ENCODE results near the gene TPPP3. TPM values are rescaled to one million over a fixed set of nuclear protein-coding genes. Genes with fewer than 3 reads are reported as not detected.
A peak's percentile ranks its signal among the peaks of the same experiment; 100 is the strongest.

The TPPP3 gene
- total and polyA plus RNA-seq, 3 donors from 2014 or later: 9.5 to 67.6 (median 17.5) TPM

GRCh38 chr16:67392301-67393059 is 818 bp downstream of the TPPP3 start:
- no peak for TF ChIP-seq CTCF (IDR thresholded peaks at IDR 0.05)
- Histone ChIP-seq H3K9me3 (no peaks in the 10 kb centered on the region), H3K36me3 (ENCODE audit: low read depth, missing control alignments) (no peaks in the 10 kb centered on the region), H3K27me3 (no peaks in the 10 kb centered on the region), H3K4me3 (peak overlapping the region in 1 of 2 donors; percentile 41), H3K27ac (no peak overlapping the region), H3K4me1 (peaks cover 30% of the 10 kb centered on the region)
- intact Hi-C loops (cut with DNase I; ENCODE audit: low total_unique reads): no loop called here
- no peak for DNase-seq
- WGBS, 2 donors: 78 to 80% methylated on average over 16 to 18 of the region's 18 CpGs

- H3K36me3 ChIP-seq (ENCODE audit: low read depth, missing control alignments): no peaks in the 10 kb centered on the region
- no peak overlapping the region for H3K4me3 ChIP-seq
- intact Hi-C loops (cut with DNase I; ENCODE audit: low total_unique reads): no loop called here
- TF ChIP-seq CTCF (IDR thresholded peaks at IDR 0.05): no peak
- TF ChIP-seq POLR2A (IDR thresholded peaks at IDR 0.05): no peak
- H3K27ac ChIP-seq: no peak overlapping the region
- no peak for DNase-seq
- H3K4me1 ChIP-seq: peaks cover 25% of the 10 kb centered on the region
- 78 to 85% methylated on average over 10 to 15 of the region's 15 CpGs for WGBS, 2 donors
- H3K27me3 ChIP-seq: no peaks in the 10 kb centered on the region
- H3K9me3 ChIP-seq: no peaks in the 10 kb centered on the region
Measured at GRCh38 chr16:67391424-67392300, 1.6 kb downstream of the TPPP3 start.

GRCh38 chr16:67390816-67391423 is 2.4 kb downstream of the TPPP3 start:
- TF ChIP-seq POLR2A (IDR thresholded peaks at IDR 0.05) (no peak), CTCF (IDR thresholded peaks at IDR 0.05) (no peak)
- DNase-seq: no peak
- no peak overlapping the region for H3K4me3 ChIP-seq
- 95 to 97% methylated on average over 8 to 11 of the region's 11 CpGs for WGBS, 2 donors
- no peaks in the 10 kb centered on the region for H3K27me3 ChIP-seq
- intact Hi-C loops (cut with DNase I; ENCODE audit: low total_unique reads): no loop called here
- H3K27ac ChIP-seq: no peak overlapping the region
- no peaks in the 10 kb centered on the region for H3K36me3 ChIP-seq (ENCODE audit: low read depth, missing control alignments)
- H3K4me1 ChIP-seq: peaks cover 18% of the 10 kb centered on the region
- no peaks in the 10 kb centered on the region for H3K9me3 ChIP-seq

- no peak for DNase-seq
- no peaks in the 10 kb centered on the region for H3K36me3 ChIP-seq (ENCODE audit: low read depth, missing control alignments)
- TF ChIP-seq POLR2A (IDR thresholded peaks at IDR 0.05) (no peak), CTCF (IDR thresholded peaks at IDR 0.05) (no peak)
- intact Hi-C loops (cut with DNase I; ENCODE audit: low total_unique reads): no loop called here
- H3K9me3 ChIP-seq: no peaks in the 10 kb centered on the region
- 82 to 86% methylated on average over 24 to 27 of the region's 27 CpGs for WGBS, 2 donors
- H3K27ac ChIP-seq: no peak overlapping the region
- no peak overlapping the region for H3K4me3 ChIP-seq
- H3K4me1 ChIP-seq: peaks cover 13% of the 10 kb centered on the region
- H3K27me3 ChIP-seq: no peaks in the 10 kb centered on the region
Measured at GRCh38 chr16:67389911-67390815, 3.1 kb downstream of the TPPP3 start.
